ENCODE measurements around the gene RNF167.

Gene RNF167

GRCh38 chr17:4938688-4939545 lies 1.2 kb upstream of the RNF167 start:
- no peak for DNase-seq (ENCODE audit: low read depth in 2 of 2)

GRCh38 chr17:4939546-4939795 lies 597 bp upstream of the RNF167 start:
- no peak for DNase-seq (ENCODE audit: low read depth in 2 of 2)

- DNase-seq (ENCODE audit: low read depth in 2 of 2) = no peak
Observed at GRCh38 chr17:4940555-4941318, 669 bp downstream of the RNF167 start.

GRCh38 chr17:4941319-4941610 lies 1.2 kb downstream of the RNF167 start:
- no peak for DNase-seq (ENCODE audit: low read depth in 2 of 2)

- no peak for DNase-seq (ENCODE audit: low read depth in 2 of 2)
Observed at GRCh38 chr17:4942760-4943508, 2.9 kb downstream of the RNF167 start.

- no peak for DNase-seq (ENCODE audit: low read depth in 2 of 2)
Observed at GRCh38 chr17:4944163-4944553, 4.1 kb downstream of the RNF167 start.

GRCh38 chr17:4944554-4945175 lies 4.6 kb downstream of the RNF167 start:
- peak in 1 of 2 donors; percentile 34 for DNase-seq (ENCODE audit: low read depth in 2 of 2)

GRCh38 chr17:4945176-4945943 lies 5.3 kb downstream of the RNF167 start:
- DNase-seq (ENCODE audit: low read depth in 2 of 2) = peak; percentile 79 to 80

GRCh38 chr17:4945944-4946280 lies 5.8 kb downstream of the RNF167 start:
- no peak for DNase-seq (ENCODE audit: low read depth in 2 of 2)

- no peak for DNase-seq (ENCODE audit: low read depth in 2 of 2)
Observed at GRCh38 chr17:4946312-4946976, 6.4 kb downstream of the RNF167 start.

GRCh38 chr17:4947010-4947410 lies 6.9 kb downstream of the RNF167 start:
- no peak for DNase-seq (ENCODE audit: low read depth in 2 of 2)

- peak in 1 of 2 donors; percentile 46 for DNase-seq (ENCODE audit: low read depth in 2 of 2)
Observed at GRCh38 chr17:4947411-4948165, 7.5 kb downstream of the RNF167 start.

- peak; percentile 84 to 91 for DNase-seq (ENCODE audit: low read depth in 2 of 2)
Observed at GRCh38 chr17:4948166-4948930, 8.3 kb downstream of the RNF167 start, which contains the start of gene PFN1. Gene PFN1, minus strand, starts transcription at chr17:4948530. Its CDS starts 136 bp downstream, at chr17:4948394.

- peak; percentile 53 to 63 for DNase-seq (ENCODE audit: low read depth in 2 of 2)
Observed at GRCh38 chr17:4948931-4949320, 8.9 kb downstream of the RNF167 start.

- DNase-seq (ENCODE audit: low read depth in 2 of 2) = peak; percentile 67 to 74
Observed at GRCh38 chr17:4949321-4950074, 9.4 kb downstream of the RNF167 start.

- no peak for DNase-seq (ENCODE audit: low read depth in 2 of 2)
Observed at GRCh38 chr17:4950075-4950745, 10.1 kb downstream of the RNF167 start.

GRCh38 chr17:4950746-4951204 lies 10.7 kb downstream of the RNF167 start, which contains the start of gene ENO3:
Gene ENO3, plus strand, starts transcription at chr17:4951119. Its CDS starts 711 bp downstream, at chr17:4951830.
- no peak for DNase-seq (ENCODE audit: low read depth in 2 of 2)

- DNase-seq (ENCODE audit: low read depth in 2 of 2) = no peak
Observed at GRCh38 chr17:4951486-4951885, 11.4 kb downstream of the RNF167 start.

Data from activated CD4-positive, alpha-beta T cell treated with anti-CD3 and anti-CD28 coated beads for 24 hours (primary cell).